Nephron progenitor cell (in vitro differentiated cells): Measurements from ENCODE around the gene ZNF44.
A peak's percentile ranks its signal among the peaks of the same experiment; 100 is the strongest.
"Not testable (repeated sequence)": the region's sequence is repeated elsewhere in the genome, so short reads cannot be mapped to it uniquely, and the experiment has no call there.

Experiments used
- DNase-seq: peaks from one replicate; pipeline ENCODE4 v3.0.0; 2021
- H3K27ac Mint-ChIP-seq: 2 replicates; pipeline ENCODE4 v1.8.0; 2021; ENCODE audit warnings: mild to moderate bottlenecking, moderate library complexity, mixed read lengths
- H3K27me3 Mint-ChIP-seq: 2 replicates; pipeline ENCODE4 v1.8.0; 2021; ENCODE audit warnings: mild to moderate bottlenecking, low read depth, mixed read lengths; ENCODE audit not compliant: poor library complexity
- H3K36me3 Mint-ChIP-seq: 2 replicates; pipeline ENCODE4 v1.8.0; 2021; ENCODE audit warnings: low read depth, mixed read lengths
- H3K4me1 Mint-ChIP-seq: 2 replicates; pipeline ENCODE4 v1.8.0; 2021; ENCODE audit warnings: mixed read lengths
- H3K4me3 Mint-ChIP-seq: 2 replicates; pipeline ENCODE4 v1.8.0; 2021; ENCODE audit warnings: mild to moderate bottlenecking, moderate library complexity, mixed read lengths
- H3K9me3 Mint-ChIP-seq: 2 replicates; pipeline ENCODE4 v1.8.0; 2021; ENCODE audit warnings: mild to moderate bottlenecking, moderate library complexity, mixed read lengths
- CTCF ChIP-seq: fragments of 200-600 bp; sonication (generic); IDR thresholded peaks from 2 replicates; pipeline ENCODE4 v1.5.0; 2021; ENCODE audit warnings: antibody characterized with exemption

The ZNF44 gene

DNA sequence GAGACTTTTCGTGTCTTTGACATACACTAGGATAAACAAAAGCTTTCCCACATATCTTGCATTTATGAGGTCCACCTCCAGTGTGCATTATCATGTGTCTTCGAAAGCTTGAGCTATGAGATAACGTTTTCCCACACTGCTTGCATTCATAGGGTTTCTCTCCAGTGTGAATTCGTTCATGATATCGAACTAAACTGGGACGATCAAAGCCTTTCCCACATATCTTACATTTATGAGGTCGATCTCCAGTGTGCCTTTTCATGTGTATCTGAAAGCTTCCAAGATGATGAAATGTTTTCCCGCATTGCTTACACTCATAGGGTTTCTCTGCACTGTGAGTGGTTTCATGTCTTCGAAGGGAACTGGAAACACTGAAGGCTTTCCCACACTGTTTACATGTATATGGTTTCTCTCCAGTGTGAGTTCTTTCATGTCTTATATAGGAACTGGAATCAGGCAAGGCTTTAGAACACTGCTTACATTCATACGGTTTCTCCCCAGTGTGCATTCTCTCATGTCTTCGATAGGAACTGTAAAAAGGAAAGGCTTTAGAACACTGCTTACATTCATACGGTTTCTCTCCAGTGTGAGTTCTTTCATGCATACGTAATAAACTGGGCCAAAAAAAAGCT is 24.2 kb upstream of the ZNF44 start:
- Mint-ChIP-seq H3K27ac (no peak overlapping the region), H3K36me3 (peaks cover 63% of the 10 kb centered on the region), H3K27me3 (no peaks in the 10 kb centered on the region), H3K4me3 (no peak overlapping the region), H3K4me1 (no peaks in the 10 kb centered on the region), H3K9me3 (peaks cover 87% of the 10 kb centered on the region)
- no peak for DNase-seq
- no peak for TF ChIP-seq CTCF

- no peak for DNase-seq
- Mint-ChIP-seq H3K9me3 (peaks cover 78% of the 10 kb centered on the region), H3K27me3 (no peaks in the 10 kb centered on the region), H3K27ac (no peak overlapping the region), H3K4me3 (no peak overlapping the region), H3K36me3 (peaks cover 28% of the 10 kb centered on the region), H3K4me1 (no peaks in the 10 kb centered on the region)
- no peak for TF ChIP-seq CTCF
Measured at GRCh38 chr19:12314553-12314952, 19.9 kb upstream of the ZNF44 start.

GRCh38 chr19:12308891-12309290 is 14.2 kb upstream of the ZNF44 start:
- not testable (repeated sequence) for H3K27me3 Mint-ChIP-seq, H3K4me3 Mint-ChIP-seq, H3K36me3 Mint-ChIP-seq, H3K27ac Mint-ChIP-seq, DNase-seq, H3K4me1 Mint-ChIP-seq
- peaks cover 68% of the 10 kb centered on the region for H3K9me3 Mint-ChIP-seq

DNA sequence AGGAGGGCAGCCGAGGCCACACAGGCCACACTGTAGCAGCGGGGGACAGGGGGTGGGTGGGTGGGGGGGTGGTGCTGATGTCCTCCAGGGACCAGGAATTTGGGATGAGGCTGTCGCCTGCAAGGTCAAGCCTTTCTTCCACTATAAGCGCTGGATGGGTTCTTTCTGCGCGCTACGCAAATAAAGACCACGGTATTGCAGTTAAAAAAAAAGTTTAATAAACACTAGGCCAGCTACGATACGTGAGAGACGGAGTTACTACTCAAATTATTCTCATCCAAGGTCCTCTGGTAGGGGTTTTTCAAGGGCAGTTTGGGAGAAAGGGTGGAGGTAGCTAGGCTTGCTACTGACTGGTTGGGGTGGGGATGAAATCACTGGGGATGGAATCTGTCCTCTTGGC is 508 bp upstream of the ZNF44 start:
- Mint-ChIP-seq H3K27ac (peak overlapping the region; percentile 99), H3K36me3 (peaks cover 15% of the 10 kb centered on the region), H3K4me1 (peaks cover 25% of the 10 kb centered on the region), H3K9me3 (peaks cover 52% of the 10 kb centered on the region), H3K27me3 (peaks cover 8% of the 10 kb centered on the region), H3K4me3 (peak overlapping the region; percentile 97)
- no peak for TF ChIP-seq CTCF
- no peak for DNase-seq

GRCh38 chr19:12293777-12294248 is 870 bp downstream of the ZNF44 start:
- Mint-ChIP-seq H3K9me3 (peaks cover 59% of the 10 kb centered on the region), H3K36me3 (peaks cover 26% of the 10 kb centered on the region), H3K27ac (peak overlapping the region; percentile 99), H3K4me3 (peak overlapping the region; percentile 99), H3K27me3 (peaks cover 8% of the 10 kb centered on the region), H3K4me1 (peaks cover 25% of the 10 kb centered on the region)
- TF ChIP-seq CTCF: no peak
- DNase-seq: peak; percentile 64

- Mint-ChIP-seq H3K4me3 (no peak overlapping the region), H3K27ac (no peak overlapping the region), H3K36me3 (peaks cover 59% of the 10 kb centered on the region), H3K27me3 (peaks cover 4% of the 10 kb centered on the region), H3K9me3 (peaks cover 64% of the 10 kb centered on the region), H3K4me1 (peaks cover 17% of the 10 kb centered on the region)
- no peak for DNase-seq
- TF ChIP-seq CTCF: no peak
Measured at GRCh38 chr19:12289790-12290065, 5.0 kb downstream of the ZNF44 start.
